MM.1S (cell line): ENCODE data around the gene CETN1.

Experiments used
- DNase-seq: peaks from one replicate; pipeline ENCODE4 v3.0.0-alpha.2; 2015
- H2AFZ ChIP-seq: fragments of 300-600 bp; sonication (generic); 2 replicates; pipeline ENCODE4 v1.6.0; 2016; ENCODE audit warnings: antibody characterized with exemption, low read length
- H3F3A ChIP-seq: fragments of 300-600 bp; sonication (generic); 2 replicates; pipeline ENCODE4 v1.6.1; 2016; ENCODE audit warnings: mild to moderate bottlenecking, antibody characterized with exemption, low read length, moderate library complexity, mixed read lengths; ENCODE audit not compliant: insufficient read depth
- H3K27ac ChIP-seq: fragments of 300-600 bp; sonication (generic); 2 replicates; pipeline ENCODE4 v1.5.1; 2016; ENCODE audit warnings: mild to moderate bottlenecking, low read length
- H3K27me3 ChIP-seq: fragments of 300-600 bp; sonication (generic); replicated peaks from 2 replicates; pipeline ENCODE4 v1.6.0; 2016; ENCODE audit warnings: low read length; ENCODE audit not compliant: insufficient read depth
- H3K36me3 ChIP-seq: fragments of 300-600 bp; sonication (generic); replicated peaks from 2 replicates; pipeline ENCODE4 v1.6.1; 2016; ENCODE audit warnings: mild to moderate bottlenecking, low read length, mixed read lengths; ENCODE audit not compliant: insufficient read depth
- H3K4me1 ChIP-seq: fragments of 300-600 bp; sonication (generic); 2 replicates; pipeline ENCODE4 v1.6.1; 2016; ENCODE audit warnings: low read length, mixed read lengths
- H3K4me2 ChIP-seq: fragments of 300-600 bp; sonication (generic); 2 replicates; pipeline ENCODE4 v1.6.0; 2016; ENCODE audit warnings: low read depth, low read length
- H3K4me3 ChIP-seq: fragments of 300-600 bp; sonication (generic); 2 replicates; pipeline ENCODE4 v1.5.1; 2016; ENCODE audit warnings: low read length, mixed read lengths
- H3K79me2 ChIP-seq: fragments of 300-600 bp; sonication (generic); 2 replicates; pipeline ENCODE4 v1.6.1; 2016; ENCODE audit warnings: mixed run types, low read length, mixed read lengths
- H3K9ac ChIP-seq: fragments of 300-600 bp; sonication (generic); 2 replicates; pipeline ENCODE4 v1.6.1; 2016; ENCODE audit warnings: low read length, mixed read lengths
- H3K9me2 ChIP-seq: fragments of 300-600 bp; sonication (generic); replicated peaks from 2 replicates; pipeline ENCODE4 v1.6.1; 2016; ENCODE audit warnings: mild to moderate bottlenecking, low read length, mixed read lengths; ENCODE audit not compliant: insufficient read depth
- H3K9me3 ChIP-seq: fragments of 300-600 bp; sonication (generic); replicated peaks from 2 replicates; pipeline ENCODE4 v1.6.1; 2016; ENCODE audit warnings: mild to moderate bottlenecking, low read length, mixed read lengths; ENCODE audit not compliant: insufficient read depth
- H4K20me1 ChIP-seq: fragments of 300-600 bp; sonication (generic); 2 replicates; pipeline ENCODE4 v1.6.1; 2016; ENCODE audit warnings: mild to moderate bottlenecking, low read length, moderate library complexity, mixed read lengths; ENCODE audit not compliant: insufficient read depth
- EZH2 ChIP-seq: fragments of 300-600 bp; sonication (generic); optimal IDR thresholded peaks from 2 replicates; pipeline ENCODE3; 2017; ENCODE audit warnings: low read depth, mild to moderate bottlenecking, antibody characterized with exemption, low read length, mixed read lengths
- EZH2phosphoT487 ChIP-seq: fragments of 300-600 bp; sonication (generic); IDR thresholded peaks from 2 replicates; pipeline ENCODE4 v1.6.1; 2018; ENCODE audit warnings: antibody characterized with exemption, low read length
- TF ChIP-seq, protein P1 (sequence below): fragments of 300-600 bp; sonication (generic); IDR thresholded peaks from 2 replicates; pipeline ENCODE4 v1.5.1; 2016; ENCODE audit warnings: antibody characterized with exemption, low read length, mixed read lengths

CETN1 gene

DNA sequence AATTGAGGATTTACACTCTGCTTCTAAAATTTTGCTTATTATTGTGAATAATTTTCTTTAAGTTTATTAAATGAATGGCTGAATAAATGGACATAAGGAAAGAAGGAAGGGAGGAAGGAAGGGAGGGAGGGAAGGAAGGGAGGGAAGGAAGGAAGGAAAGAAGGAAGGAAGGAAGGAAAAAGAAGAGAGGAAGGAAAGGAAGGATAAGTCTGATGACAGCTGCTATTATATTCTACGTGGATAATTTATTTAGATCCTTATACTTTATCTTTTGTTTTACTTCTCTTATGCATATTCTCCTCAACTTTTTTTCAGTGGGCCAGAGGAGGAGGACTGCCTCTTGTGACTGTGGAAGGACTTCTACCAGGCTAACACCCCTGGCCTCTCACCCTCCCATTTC is 34.0 kb downstream of the CETN1 start:
- Histone ChIP-seq H3F3A (no peaks in the 10 kb centered on the region), H3K4me2 (no peak overlapping the region), H2AFZ (no peak overlapping the region), H3K79me2 (no peaks in the 10 kb centered on the region), H3K36me3 (no peaks in the 10 kb centered on the region), H4K20me1 (no peaks in the 10 kb centered on the region), H3K4me1 (no peaks in the 10 kb centered on the region), H3K9me2 (no peaks in the 10 kb centered on the region), H3K4me3 (no peak overlapping the region), H3K27ac (no peak overlapping the region), H3K9me3 (no peaks in the 10 kb centered on the region), H3K27me3 (no peaks in the 10 kb centered on the region), H3K9ac (no peak overlapping the region)
- TF ChIP-seq EZH2 (no peak), EZH2phosphoT487 (no peak)
- TF ChIP-seq, protein P1, sequence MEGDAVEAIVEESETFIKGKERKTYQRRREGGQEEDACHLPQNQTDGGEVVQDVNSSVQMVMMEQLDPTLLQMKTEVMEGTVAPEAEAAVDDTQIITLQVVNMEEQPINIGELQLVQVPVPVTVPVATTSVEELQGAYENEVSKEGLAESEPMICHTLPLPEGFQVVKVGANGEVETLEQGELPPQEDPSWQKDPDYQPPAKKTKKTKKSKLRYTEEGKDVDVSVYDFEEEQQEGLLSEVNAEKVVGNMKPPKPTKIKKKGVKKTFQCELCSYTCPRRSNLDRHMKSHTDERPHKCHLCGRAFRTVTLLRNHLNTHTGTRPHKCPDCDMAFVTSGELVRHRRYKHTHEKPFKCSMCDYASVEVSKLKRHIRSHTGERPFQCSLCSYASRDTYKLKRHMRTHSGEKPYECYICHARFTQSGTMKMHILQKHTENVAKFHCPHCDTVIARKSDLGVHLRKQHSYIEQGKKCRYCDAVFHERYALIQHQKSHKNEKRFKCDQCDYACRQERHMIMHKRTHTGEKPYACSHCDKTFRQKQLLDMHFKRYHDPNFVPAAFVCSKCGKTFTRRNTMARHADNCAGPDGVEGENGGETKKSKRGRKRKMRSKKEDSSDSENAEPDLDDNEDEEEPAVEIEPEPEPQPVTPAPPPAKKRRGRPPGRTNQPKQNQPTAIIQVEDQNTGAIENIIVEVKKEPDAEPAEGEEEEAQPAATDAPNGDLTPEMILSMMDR, result no peak
- DNase-seq, result no peak

DNA sequence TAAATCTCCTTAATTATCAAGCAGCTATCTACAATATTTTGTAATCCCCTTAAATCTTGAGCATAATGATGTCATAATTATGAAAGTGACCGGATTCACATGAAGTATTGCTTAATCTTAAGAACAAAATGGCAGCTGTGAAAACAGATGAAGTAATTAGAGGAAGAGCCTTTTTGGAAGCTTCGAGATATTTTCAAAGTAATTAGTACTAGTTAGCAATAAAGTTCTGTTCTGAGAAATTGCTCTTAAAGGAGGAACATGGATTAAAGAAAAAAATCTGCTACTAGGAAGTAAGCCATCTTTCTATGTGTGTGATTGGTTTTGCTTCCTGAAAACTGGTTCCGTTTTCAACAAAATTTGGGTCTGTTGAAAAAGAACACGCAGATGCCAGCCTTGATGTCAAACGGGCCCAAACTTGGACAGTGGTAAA is 34.9 kb downstream of the CETN1 start:
- Histone ChIP-seq H3K36me3 (no peaks in the 10 kb centered on the region), H3K4me1 (no peaks in the 10 kb centered on the region), H3K9me3 (no peaks in the 10 kb centered on the region), H3K27ac (no peak overlapping the region), H3K9me2 (no peaks in the 10 kb centered on the region), H3K27me3 (no peaks in the 10 kb centered on the region), H3K9ac (no peak overlapping the region), H3K4me3 (no peak overlapping the region), H4K20me1 (no peaks in the 10 kb centered on the region), H3K79me2 (no peaks in the 10 kb centered on the region), H3K4me2 (no peak overlapping the region), H3F3A (no peaks in the 10 kb centered on the region), H2AFZ (no peak overlapping the region)
- TF ChIP-seq EZH2, result no peak
- TF ChIP-seq, protein P1, result no peak
- DNase-seq, result no peak

DNA sequence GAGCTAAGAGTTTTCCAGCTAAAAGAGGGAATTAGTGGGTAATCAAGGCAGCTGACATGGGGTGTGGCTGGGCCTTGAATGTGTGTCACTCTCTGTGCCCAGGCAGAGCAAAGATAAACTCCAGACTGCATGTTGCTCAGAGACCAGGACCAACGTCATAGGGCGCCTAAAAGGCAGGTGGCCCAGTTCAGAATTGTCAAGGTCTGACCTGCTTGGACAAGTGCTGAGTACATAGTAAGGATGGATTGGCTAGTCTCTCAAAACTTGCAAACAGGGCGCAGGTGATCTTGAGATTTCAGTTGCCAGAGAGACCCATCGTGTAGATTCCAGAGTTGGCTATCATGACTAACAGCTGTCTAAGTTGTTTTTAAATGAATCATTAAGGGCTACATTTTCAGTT is 35.6 kb downstream of the CETN1 start:
- no peaks in the 10 kb centered on the region for H3K9me2 ChIP-seq

More for the DNA sequence above, 35.6 kb downstream of the CETN1 start:
- H3K36me3 ChIP-seq, result no peaks in the 10 kb centered on the region
- no peaks in the 10 kb centered on the region for H3K9me3 ChIP-seq
- H3K79me2 ChIP-seq, result no peaks in the 10 kb centered on the region
- no peak overlapping the region for H3K9ac ChIP-seq
- H3K4me1 ChIP-seq, result no peaks in the 10 kb centered on the region
- TF ChIP-seq EZH2phosphoT487 (no peak), EZH2 (no peak)
- TF ChIP-seq, protein P1, result no peak
- no peak for DNase-seq
- H4K20me1 ChIP-seq, result no peaks in the 10 kb centered on the region
- no peak overlapping the region for H2AFZ ChIP-seq
- H3K4me2 ChIP-seq, result no peak overlapping the region
- H3K27ac ChIP-seq, result no peak overlapping the region
- H3F3A ChIP-seq, result no peaks in the 10 kb centered on the region
- H3K27me3 ChIP-seq, result no peaks in the 10 kb centered on the region
- H3K4me3 ChIP-seq, result no peak overlapping the region
